T47D (cell line): Measurements from ENCODE around the gene IGSF3.

Source experiments
- DNase-seq, 2 experiments: peaks; one replicate each; pipeline versions ENCODE4 v3.0.0 to v3.0.0-alpha.2; 2011 to 2012; ENCODE audit warnings: low read depth in 1 of 2, low spot score in 1 of 2
- JUND ChIP-seq: IDR thresholded peaks from 2 replicates; pipeline ENCODE4 v1.6.1; 2012; ENCODE audit warnings: low read depth
- in situ Hi-C: cut with HindIII; loops from 2 replicates; pipeline ENCODE4 v1.10.0; 2016; ENCODE audit warnings: low sequenced_read_pairs, low pct_unique_long_range_greater_than_20kb

The IGSF3 gene

GRCh38 chr1:116699605-116700004 lies 32.1 kb upstream of the IGSF3 start:
- no peak for TF ChIP-seq JUND
- no peak for DNase-seq
- in situ Hi-C loops = no loop called here

DNA sequence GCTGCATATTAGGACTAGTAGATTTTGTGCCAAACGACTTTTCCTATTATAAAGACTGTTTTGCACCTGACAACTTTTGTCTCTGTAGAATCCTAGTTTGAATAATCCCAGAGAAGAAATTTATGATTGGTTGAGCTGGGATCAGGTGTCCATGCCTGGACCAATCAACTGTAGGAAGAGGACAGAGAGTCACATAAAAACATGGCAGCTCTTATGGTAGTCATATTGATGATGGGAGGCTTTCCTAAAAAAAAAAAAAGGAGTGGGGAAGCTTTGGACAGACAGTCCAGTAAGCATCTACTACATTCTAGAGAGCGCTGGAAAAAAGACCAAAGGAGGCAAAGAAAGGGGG lies 30.7 kb upstream of the IGSF3 start:
- in situ Hi-C loops = no loop called here
- TF ChIP-seq JUND = no peak
- no peak for DNase-seq

- TF ChIP-seq JUND = no peak
- DNase-seq = no peak
- in situ Hi-C loops = no loop called here
These were observed 30.2 kb upstream of the IGSF3 start for GRCh38 chr1:116697548-116698243.

DNA sequence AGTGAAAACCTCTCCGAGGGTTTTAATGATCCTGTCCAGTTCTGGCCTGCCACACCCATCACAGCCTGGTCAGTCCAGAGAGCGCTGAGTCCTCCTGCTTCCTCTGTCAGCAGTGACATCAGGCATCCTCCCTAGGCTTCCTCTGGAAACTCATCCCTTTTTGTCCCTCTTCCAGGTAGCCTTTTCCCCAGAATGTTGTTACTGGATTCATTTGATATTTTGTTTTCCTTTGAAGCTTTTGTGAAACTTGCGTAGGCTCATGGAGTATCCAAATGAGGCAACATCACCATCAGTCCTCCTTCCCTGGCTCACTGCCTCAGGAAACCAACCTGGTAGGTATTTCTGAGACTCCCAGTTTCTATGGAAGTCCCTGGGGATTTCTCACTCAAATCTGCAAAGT lies 27.0 kb upstream of the IGSF3 start:
- in situ Hi-C loops = no loop called here
- TF ChIP-seq JUND = no peak
- DNase-seq = no peak

DNA sequence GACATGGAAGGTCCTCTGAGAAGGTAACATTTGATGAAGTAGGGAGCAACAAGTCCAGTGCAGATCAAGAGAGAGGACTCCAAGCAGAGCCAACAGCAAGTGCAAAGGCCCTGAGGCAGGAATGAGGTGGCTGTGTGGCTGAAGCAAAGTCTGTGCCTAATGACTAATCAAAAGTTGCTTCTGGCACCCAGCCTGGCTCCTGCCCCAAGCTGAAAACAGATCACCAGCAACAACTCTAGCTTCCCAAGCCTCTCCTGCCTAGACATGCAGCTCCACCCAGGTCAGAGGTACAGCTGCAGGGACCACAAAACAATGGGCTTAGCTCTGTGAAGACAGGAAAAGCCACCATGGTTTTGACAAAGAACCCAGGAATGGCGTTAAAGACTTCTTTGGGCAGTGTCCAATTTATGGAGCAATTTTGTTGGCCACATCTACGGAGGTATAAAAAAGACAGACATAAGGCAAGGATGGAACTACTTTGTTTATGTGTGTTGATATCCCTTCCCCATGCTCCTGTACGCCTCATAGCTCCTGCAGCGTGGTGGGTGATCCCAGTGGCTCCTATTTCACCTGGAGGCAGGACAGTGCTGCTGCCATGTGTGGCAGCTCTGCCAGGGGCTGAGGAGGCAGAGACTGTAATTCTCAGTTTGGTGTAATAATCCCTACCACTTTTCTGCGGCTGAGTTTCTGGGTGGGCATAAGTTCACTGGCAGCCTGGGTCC lies 26.4 kb upstream of the IGSF3 start:
- TF ChIP-seq JUND = no peak
- in situ Hi-C loops = no loop called here
- no peak for DNase-seq

DNA sequence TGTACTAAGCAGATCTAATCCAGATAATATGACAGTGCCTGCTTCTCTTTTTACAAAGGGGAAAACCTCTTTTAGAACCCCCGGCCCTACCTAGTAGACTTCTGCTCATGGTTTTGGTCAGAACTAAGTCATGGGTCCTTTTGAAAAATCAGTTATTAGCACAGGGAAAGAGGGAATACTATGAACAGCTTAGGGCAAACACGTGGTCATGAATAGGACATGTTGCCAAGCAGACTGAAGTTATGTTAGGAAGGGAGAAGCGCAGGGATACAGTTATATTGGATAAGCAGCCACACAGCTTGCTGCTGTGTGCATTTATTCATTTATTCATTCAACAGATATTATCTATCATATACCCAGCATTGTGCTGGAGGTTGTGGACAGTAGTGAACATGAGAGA lies 25.3 kb upstream of the IGSF3 start:
- TF ChIP-seq JUND = no peak
- no peak for DNase-seq
- in situ Hi-C loops = no loop called here

- DNase-seq = no peak
- TF ChIP-seq JUND = no peak
- in situ Hi-C loops = no loop called here
These were observed 23.4 kb upstream of the IGSF3 start for GRCh38 chr1:116690849-116691406.

- DNase-seq = no peak
- in situ Hi-C loops = no loop called here
- no peak for TF ChIP-seq JUND
These were observed 22.9 kb upstream of the IGSF3 start for GRCh38 chr1:116690396-116690848.

GRCh38 chr1:116686723-116687352 lies 19.3 kb upstream of the IGSF3 start:
- in situ Hi-C loops = no loop called here
- DNase-seq = no peak
- no peak for TF ChIP-seq JUND

GRCh38 chr1:116686175-116686574 lies 18.6 kb upstream of the IGSF3 start:
- no peak for TF ChIP-seq JUND
- in situ Hi-C loops = no loop called here
- DNase-seq = no peak

DNA sequence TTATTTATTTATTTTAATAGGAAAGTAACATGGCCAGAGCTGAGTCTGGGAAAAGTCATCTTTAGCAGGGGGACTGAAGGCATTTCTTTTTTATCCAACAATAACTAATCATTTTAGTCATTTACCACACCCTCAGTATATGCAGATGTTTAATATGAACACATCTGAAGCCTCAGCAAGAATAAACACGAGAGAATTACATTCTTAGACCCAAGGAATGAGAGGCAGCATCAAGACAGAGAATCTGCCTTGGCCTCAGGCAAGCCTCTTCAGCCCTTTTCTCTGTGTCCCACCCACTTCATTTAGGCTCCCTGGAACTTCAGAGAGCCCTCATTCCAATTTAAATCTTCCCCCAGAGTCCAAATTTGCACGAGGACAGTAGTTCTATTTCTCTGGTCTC lies 17.0 kb upstream of the IGSF3 start:
- no peak for DNase-seq
- in situ Hi-C loops = no loop called here
- no peak for TF ChIP-seq JUND

GRCh38 chr1:116682641-116683221 lies 15.2 kb upstream of the IGSF3 start:
- in situ Hi-C loops = no loop called here
- TF ChIP-seq JUND = no peak
- DNase-seq = no peak
